ENCODE data around the gene STAC.
"Not testable (repeated sequence)": the region's sequence is repeated elsewhere in the genome, so short reads cannot be mapped to it uniquely, and the experiment has no call there.

Gene STAC

GRCh38 chr3:36451816-36452215 is 71.5 kb downstream of the STAC start:
- Histone ChIP-seq H3K36me3 (ENCODE audit: control insufficient read depth, insufficient read depth, low read length) (no peaks in the 10 kb centered on the region), H3K27me3 (replicated peaks; ENCODE audit: control insufficient read depth, insufficient read depth, low read length) (no peaks in the 10 kb centered on the region), H3K4me3 (replicated peaks; ENCODE audit: low read depth, low read length) (no peak overlapping the region)
- no peak for DNase-seq (ENCODE audit: extremely low read depth, insufficient read length)
- TF ChIP-seq, protein P1, sequence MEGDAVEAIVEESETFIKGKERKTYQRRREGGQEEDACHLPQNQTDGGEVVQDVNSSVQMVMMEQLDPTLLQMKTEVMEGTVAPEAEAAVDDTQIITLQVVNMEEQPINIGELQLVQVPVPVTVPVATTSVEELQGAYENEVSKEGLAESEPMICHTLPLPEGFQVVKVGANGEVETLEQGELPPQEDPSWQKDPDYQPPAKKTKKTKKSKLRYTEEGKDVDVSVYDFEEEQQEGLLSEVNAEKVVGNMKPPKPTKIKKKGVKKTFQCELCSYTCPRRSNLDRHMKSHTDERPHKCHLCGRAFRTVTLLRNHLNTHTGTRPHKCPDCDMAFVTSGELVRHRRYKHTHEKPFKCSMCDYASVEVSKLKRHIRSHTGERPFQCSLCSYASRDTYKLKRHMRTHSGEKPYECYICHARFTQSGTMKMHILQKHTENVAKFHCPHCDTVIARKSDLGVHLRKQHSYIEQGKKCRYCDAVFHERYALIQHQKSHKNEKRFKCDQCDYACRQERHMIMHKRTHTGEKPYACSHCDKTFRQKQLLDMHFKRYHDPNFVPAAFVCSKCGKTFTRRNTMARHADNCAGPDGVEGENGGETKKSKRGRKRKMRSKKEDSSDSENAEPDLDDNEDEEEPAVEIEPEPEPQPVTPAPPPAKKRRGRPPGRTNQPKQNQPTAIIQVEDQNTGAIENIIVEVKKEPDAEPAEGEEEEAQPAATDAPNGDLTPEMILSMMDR (IDR thresholded peaks at IDR 0.05; ENCODE audit: insufficient read depth, low read length, poor library complexity, severe bottlenecking): no peak

DNA sequence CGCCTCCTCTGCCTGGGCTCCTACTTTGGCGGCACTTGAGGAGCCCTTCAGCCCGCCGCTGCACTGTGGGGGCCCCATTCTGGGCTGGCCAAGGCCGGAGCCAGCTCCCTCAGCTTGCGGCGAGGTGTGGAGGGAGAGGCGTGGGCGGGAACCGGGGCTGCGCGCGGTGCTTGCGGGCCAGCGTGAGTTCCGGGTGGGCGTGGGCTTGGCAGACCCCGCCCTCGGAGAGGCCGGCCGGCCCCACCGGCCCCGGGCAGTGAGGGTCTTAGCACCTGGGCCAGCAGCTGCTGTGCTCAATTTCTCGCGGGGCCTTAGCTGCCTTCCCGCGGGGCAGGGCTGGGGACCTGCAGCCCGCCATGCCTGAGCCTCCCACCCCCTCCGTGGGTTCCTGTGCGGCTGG is 72.9 kb downstream of the STAC start:
- not testable (repeated sequence) for H3K27me3 ChIP-seq (replicated peaks; ENCODE audit: control insufficient read depth, insufficient read depth, low read length); H3K4me3 ChIP-seq (replicated peaks; ENCODE audit: low read depth, low read length); DNase-seq (ENCODE audit: extremely low read depth, insufficient read length); H3K36me3 ChIP-seq (ENCODE audit: control insufficient read depth, insufficient read depth, low read length)

DNA sequence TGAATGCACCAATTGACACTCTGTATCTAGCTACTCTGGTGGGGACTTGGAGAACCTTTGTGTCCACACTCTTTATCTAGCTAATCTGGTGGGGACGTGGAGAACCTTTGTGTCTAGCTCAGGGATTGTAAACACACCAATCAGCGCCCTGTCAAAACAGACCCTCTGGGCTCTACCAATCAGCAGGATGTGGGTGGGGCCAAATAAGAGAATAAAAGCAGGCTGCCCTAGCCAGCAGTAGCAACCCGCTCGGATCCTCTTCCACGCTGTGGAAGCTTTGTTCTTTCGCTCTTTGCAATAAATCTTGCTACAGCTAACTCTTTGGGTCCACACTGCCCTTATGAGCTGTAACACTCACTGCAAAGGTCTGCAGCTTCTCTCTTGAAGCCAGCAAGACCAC is 73.6 kb downstream of the STAC start:
- not testable (repeated sequence) for H3K27me3 ChIP-seq (replicated peaks; ENCODE audit: control insufficient read depth, insufficient read depth, low read length); DNase-seq (ENCODE audit: extremely low read depth, insufficient read length); H3K36me3 ChIP-seq (ENCODE audit: control insufficient read depth, insufficient read depth, low read length); H3K4me3 ChIP-seq (replicated peaks; ENCODE audit: low read depth, low read length)

DNA sequence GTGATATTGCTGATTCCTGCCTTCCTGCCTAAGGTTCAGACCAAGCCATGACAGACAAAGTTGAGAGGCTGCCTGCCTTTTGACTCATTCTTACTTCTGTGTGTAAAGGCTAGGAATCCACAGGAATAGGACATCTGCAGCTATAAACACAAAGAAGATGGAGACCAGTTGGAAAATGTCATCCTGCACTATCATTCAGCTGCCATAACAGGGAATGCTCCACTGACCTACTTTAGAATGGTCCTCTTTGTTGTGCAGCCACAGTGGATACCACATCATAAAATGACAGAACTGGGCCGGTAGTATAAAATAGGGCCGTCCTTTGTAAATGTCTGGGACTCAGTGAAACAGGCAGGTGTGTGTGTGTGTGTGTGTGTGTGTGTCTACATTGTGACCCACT is 75.1 kb downstream of the STAC start:
- no peak overlapping the region for H3K4me3 ChIP-seq (replicated peaks; ENCODE audit: low read depth, low read length)
- TF ChIP-seq, protein P1 (IDR thresholded peaks at IDR 0.05; ENCODE audit: insufficient read depth, low read length, poor library complexity, severe bottlenecking): no peak
- no peaks in the 10 kb centered on the region for H3K27me3 ChIP-seq (replicated peaks; ENCODE audit: control insufficient read depth, insufficient read depth, low read length)
- no peak for DNase-seq (ENCODE audit: extremely low read depth, insufficient read length)
- no peaks in the 10 kb centered on the region for H3K36me3 ChIP-seq (ENCODE audit: control insufficient read depth, insufficient read depth, low read length)

DNA sequence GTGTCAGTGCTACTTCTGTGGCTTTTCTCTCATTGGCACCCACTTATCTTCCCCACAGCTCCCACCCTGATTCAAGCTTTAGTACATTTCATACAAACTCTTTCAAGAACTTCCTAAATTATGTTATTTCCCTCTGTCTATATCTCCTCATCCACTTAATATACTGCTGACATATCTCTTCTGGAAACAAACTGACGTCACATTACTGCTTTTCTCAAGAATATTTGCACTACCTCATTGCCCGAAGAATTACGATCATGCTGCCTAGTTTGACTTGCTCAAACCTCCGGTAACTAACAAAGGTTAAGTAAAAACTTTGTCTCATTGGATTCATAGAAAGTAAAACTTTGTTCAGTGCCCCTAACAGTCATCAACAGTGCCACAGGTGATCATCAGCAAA is 76.5 kb downstream of the STAC start:
- no peak for DNase-seq (ENCODE audit: extremely low read depth, insufficient read length)
- H3K27me3 ChIP-seq (replicated peaks; ENCODE audit: control insufficient read depth, insufficient read depth, low read length): no peaks in the 10 kb centered on the region
- no peaks in the 10 kb centered on the region for H3K36me3 ChIP-seq (ENCODE audit: control insufficient read depth, insufficient read depth, low read length)
- TF ChIP-seq, protein P1 (IDR thresholded peaks at IDR 0.05; ENCODE audit: insufficient read depth, low read length, poor library complexity, severe bottlenecking): no peak
- no peak overlapping the region for H3K4me3 ChIP-seq (replicated peaks; ENCODE audit: low read depth, low read length)

GRCh38 chr3:36457667-36458066 is 77.4 kb downstream of the STAC start:
- TF ChIP-seq, protein P1 (IDR thresholded peaks at IDR 0.05; ENCODE audit: insufficient read depth, low read length, poor library complexity, severe bottlenecking): no peak
- Histone ChIP-seq H3K36me3 (ENCODE audit: control insufficient read depth, insufficient read depth, low read length) (no peaks in the 10 kb centered on the region), H3K4me3 (replicated peaks; ENCODE audit: low read depth, low read length) (no peak overlapping the region), H3K27me3 (replicated peaks; ENCODE audit: control insufficient read depth, insufficient read depth, low read length) (no peaks in the 10 kb centered on the region)
- DNase-seq (ENCODE audit: extremely low read depth, insufficient read length): no peak

DNA sequence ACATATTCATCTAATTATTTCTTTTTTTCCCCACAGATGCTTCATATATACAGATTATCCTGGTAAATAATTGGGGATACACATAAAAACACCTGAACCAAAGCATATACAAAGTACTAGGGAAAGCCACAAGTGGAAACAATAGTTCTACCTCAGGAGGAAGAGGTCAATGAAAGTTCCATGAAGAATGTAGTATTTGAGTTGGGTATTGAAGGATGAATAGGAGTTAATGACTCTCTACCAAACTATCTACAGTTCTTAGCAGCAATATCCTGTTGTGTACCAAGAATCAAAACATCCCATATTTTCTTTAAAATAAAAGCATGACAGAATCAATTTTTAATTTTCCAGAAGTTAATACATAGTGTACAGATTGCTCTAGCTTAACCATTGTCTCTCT is 78.9 kb downstream of the STAC start:
- Histone ChIP-seq H3K4me3 (replicated peaks; ENCODE audit: low read depth, low read length) (no peak overlapping the region), H3K36me3 (ENCODE audit: control insufficient read depth, insufficient read depth, low read length) (no peaks in the 10 kb centered on the region), H3K27me3 (replicated peaks; ENCODE audit: control insufficient read depth, insufficient read depth, low read length) (no peaks in the 10 kb centered on the region)
- TF ChIP-seq, protein P1 (IDR thresholded peaks at IDR 0.05; ENCODE audit: insufficient read depth, low read length, poor library complexity, severe bottlenecking): no peak
- no peak for DNase-seq (ENCODE audit: extremely low read depth, insufficient read length)
